HG03095 (cell line): ENCODE results near the gene SMYD1.

Experiments used
- ATAC-seq: cut with Tn5 transposase; IDR thresholded peaks from one replicate; pipeline ENCODE4 v1.9.1; 2021; ENCODE audit warnings: moderate library complexity; ENCODE audit not compliant: unreplicated experiment

The SMYD1 gene

DNA sequence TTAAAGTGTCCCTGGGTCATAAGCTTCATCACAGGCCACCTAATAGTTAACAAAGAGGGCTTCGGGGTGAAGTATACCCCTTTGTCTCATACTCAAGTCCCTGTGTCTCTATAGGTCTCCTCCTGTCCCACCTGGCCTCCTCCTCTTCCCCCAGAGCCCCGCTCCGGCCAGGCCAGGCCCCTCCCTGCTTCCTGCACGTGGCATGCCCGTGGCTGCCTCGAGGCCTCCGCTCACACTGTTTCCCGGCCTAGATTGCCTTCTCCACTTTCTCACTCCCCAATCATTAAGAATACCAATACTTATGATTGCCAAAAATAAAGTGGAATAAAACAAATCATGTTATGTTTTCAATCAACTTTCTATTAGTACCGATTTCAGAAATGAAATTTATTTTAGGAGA lies 18.8 kb downstream of the SMYD1 start:
- ATAC-seq = no peak

DNA sequence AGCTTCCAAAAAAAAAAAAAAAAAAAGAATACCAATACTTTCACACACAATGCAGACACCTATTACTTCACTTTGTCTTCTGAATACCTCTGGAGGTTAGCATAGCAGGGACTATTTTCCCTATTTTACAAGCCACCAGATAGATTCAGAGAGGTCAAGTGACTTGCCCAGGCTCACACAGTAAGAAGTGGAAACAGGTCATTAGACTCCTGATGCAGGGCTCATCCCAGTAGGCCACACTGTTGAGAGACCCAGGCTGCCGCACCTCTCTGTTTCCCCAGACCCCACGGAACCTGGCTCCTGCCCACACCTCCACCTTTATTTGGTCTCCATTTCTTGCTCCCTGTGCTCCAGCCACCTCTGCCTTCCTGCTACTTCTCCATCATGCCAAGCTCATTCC lies 19.4 kb downstream of the SMYD1 start:
- ATAC-seq = no peak

- ATAC-seq = no peak
Measured at GRCh38 chr2:88087763-88088162, 20.1 kb downstream of the SMYD1 start.

GRCh38 chr2:88088999-88089398 lies 21.4 kb downstream of the SMYD1 start:
- no peak for ATAC-seq

DNA sequence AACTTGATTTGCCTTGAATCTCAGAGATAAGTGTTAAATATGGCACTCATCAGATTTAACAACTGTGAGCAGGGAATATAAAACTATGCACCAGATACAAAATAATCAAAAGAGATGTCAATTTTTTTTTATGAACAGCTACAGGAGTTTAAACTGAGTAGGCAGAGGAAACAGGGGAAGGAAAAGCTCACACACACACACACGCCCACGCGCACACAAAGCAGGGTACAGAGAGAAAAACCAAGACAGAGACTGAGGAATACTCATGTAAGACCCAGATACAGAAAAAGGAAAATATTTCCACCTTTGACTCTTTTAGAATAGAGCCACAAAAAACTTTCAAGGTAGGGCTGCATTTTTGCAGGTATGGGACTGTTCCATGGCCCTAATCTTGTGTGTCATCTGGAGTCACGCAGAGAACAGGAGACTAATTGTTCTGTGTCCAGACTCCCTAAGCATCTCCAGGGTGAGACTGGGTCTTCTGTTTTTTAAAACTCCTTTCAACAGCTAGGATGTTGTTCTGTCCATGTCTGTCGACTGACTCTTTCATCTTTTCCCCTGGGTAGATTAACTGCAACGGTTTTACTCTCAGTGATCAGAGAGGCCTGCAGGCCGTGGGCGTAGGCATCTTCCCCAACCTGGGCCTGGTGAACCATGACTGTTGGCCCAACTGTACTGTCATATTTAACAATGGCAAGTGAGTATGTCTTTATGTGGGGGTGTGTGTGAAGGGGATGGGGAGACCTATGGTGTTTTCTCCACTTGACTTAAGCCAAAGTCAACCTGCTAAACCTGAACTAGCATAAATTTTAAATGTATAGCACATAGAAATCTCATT lies 23.0 kb downstream of the SMYD1 start:
- ATAC-seq = no peak

DNA sequence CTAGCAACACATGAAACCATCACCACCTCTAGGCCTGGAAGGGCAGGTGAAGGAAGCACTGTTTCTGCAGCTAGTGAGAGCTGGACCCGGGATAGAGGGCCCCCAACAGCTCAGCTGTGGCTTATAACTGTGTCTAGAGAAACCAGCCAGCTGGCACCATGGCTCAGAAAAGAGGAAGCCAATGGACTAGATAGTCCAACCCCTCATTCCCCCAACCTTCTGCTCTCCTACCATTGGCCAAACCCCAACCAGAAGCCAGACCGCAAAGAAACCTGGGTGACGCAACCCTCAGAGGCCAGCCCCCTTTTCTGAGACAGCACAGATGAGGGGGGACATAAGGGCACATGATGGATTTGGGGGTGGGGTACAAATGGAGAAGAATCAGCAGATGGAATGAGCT lies 24.3 kb downstream of the SMYD1 start:
- no peak for ATAC-seq

DNA sequence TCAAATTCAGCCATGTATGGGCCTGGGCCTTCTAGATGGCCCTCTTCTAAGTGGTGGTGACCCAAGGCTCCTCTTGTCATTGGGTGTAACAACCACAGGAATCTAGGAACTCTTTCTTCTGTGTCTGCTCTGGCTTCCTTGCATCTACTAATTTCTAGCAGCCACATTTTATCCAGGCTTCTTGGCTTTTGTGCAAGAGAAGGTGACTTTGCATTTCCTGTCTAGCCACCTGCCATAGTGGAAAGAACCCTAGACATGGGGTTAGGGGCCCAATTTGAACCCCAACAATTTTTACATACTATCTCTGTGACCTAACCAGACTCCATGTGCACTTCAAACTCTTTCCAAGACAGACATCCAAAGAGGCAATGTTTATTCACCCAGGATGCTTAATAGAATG lies 25.1 kb downstream of the SMYD1 start:
- ATAC-seq = no peak

- no peak for ATAC-seq
Measured at GRCh38 chr2:88095022-88095421, 27.4 kb downstream of the SMYD1 start.

DNA sequence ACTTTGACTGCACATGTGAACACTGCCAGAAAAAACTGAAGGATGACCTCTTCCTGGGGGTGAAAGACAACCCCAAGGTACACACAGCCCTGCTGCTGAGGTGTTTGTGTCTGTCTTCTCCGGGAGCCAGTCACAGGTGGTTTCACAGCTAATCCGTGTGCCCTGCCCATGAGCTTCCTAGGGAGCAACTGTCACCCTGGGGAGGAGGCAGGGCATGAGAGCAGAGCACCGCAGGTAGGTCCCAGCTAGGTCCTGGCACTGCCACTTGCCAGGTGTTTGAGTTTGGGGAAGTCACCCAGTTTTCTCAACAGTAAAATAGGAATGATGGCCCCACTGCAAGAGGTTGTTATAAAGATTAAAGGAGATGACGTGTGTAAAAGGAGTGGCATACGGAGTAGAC lies 29.1 kb downstream of the SMYD1 start:
- no peak for ATAC-seq

DNA sequence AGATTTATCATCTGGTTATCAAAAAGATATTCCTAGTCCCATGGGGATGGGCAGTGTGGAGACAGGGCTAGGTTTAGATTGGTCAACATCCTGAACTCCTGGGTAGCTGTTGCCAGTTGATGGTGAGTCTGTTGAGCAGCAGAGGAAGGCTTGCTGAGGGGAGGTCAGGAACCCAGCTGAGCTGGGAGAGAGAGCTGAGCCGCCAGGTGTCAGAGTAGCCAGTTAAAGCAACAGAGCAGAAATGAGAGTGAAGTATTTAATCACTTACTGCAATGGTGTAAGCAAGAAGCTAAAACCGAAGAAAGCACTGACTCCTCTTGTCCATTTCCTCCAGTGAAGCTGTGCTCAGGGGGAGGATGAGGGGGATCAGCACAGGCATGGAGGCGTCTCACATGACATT lies 29.6 kb downstream of the SMYD1 start:
- ATAC-seq = no peak

DNA sequence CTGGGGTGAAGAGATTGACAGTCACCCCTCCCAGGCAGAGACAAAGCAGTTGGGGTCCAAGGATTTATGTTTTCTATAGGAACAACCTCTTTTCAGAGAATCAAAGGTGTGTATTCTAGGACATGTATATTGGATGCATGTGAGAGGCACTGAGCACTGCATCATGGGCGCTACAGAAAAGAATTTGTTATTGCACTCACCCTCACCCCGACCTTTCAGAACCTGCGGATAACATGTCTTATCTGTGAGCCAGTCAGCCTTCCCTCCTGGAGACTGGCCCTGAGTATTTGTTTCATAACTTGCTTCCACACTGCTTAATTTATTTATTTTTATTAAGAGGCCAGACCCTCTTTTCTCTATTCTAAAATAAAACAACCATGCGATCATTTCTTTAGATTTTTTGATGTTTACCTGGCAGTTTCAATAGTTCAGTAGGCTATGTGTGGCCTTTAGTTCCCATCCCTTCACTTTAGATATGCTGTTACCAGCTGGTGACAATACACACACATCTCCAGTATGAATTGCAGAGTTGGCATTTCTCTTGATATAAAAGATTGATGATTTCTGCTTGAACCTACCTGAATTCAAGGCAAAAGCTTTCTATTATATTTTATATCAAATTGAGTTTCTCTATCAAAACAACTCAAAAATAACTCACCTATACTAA lies 30.4 kb downstream of the SMYD1 start:
- ATAC-seq = no peak

- no peak for ATAC-seq
Measured at GRCh38 chr2:88098558-88098900, 30.9 kb downstream of the SMYD1 start.

- ATAC-seq = no peak
Measured at GRCh38 chr2:88099798-88100488, 32.3 kb downstream of the SMYD1 start.

DNA sequence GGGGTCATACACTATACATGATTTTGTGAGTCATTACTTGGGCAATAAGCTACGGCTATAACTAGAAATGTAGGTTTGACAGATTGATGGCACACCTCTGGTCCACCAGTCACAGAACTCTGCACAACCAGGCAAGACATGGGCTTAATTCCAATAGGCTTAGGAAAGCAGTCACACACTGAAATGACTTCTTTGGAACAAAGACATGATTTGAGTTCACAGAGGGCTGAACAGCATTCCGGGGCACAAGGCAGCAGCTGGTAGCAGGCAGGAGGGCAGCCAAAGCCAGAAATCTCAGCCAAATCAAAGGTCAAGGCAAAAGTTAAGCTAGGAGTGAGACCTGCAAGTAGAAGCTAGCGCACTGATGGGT lies 32.8 kb downstream of the SMYD1 start:
- ATAC-seq = no peak

- ATAC-seq = no peak
Measured at GRCh38 chr2:88108796-88109195, 41.2 kb downstream of the SMYD1 start.

- no peak for ATAC-seq
Measured at GRCh38 chr2:88110830-88111229, 43.2 kb downstream of the SMYD1 start.

- ATAC-seq = no peak
Measured at GRCh38 chr2:88113069-88113468, 45.4 kb downstream of the SMYD1 start.

GRCh38 chr2:88114889-88115288 lies 47.3 kb downstream of the SMYD1 start:
- no peak for ATAC-seq

GRCh38 chr2:88115825-88116518 lies 48.3 kb downstream of the SMYD1 start:
- no peak for ATAC-seq

DNA sequence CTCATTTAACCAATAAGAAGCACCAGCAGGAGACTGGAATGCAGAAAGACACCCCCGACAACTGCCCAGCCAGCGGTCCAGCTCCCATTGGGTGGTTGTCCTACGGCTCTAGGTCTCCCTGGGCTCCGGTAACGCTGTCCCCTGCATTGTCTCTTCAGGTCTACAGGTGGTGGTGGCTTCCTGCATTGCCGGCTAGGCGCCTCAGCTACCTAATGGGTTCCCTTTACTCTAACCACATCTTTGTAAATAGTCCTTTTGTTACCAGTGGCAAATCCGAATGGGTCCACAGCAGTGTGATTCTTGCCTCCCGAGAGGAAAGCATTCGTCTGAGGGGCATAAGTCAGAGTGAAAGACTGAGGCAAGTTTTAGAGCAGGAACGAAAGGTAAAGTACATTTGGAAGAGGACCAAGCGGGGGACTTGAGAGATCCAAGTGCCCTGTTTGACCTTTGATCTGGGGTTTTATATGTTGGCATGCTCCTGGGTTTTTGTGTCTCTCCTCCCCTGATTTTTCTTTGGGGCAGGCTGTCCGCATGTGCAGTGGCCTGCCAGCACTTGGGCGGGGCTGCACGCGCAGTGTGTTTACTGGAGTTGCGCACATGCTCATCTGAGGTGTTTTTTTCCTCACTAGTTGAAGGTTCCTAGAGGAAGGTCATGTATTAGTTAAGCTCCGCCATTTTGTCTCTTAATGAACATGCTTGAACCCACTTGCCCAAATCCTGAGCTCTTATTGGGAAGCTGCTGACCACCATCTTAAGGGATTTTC lies 49.2 kb downstream of the SMYD1 start:
- no peak for ATAC-seq

DNA sequence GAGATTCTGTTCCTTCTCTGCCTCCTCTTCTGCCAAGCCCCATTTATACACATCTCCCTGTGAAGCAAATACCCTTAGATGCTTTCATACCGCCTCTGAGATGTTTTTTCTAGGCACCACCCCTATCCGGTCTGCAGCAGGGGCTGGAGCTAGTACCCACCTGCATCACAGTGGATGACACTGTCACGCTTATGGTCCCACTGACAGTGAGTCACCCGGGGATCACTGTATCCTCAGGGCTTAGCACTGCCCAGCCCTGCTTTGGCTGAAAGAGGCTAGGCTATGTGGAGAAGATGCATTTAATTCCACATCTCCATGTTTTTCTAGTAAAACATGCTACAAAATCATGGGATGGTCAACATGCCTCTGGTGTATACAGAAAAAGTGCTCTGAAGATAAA lies 50.3 kb downstream of the SMYD1 start:
- ATAC-seq = no peak
